ENCODE measurements around the gene SLC25A42. TPM values are rescaled to one million over a fixed set of nuclear protein-coding genes. Genes with fewer than 3 reads are reported as not detected.

SLC25A42 gene
- total RNA-seq, 1 experiment from 2014 or later = 8.1 TPM

- ChIA-PET CTCF (interaction anchor here (1.7 to 4.5 kb wide), 2 partner anchors 54 to 66 kb away, joined by 5 to 18 read pairs; no protein-coding TSS in a partner anchor), POLR2A (no interaction called here)
- Mint-ChIP-seq H3K9me3 (no peaks in the 10 kb centered on the region), H3K4me1 (no peaks in the 10 kb centered on the region), H3K27ac (no peak overlapping the region), H3K4me3 (no peak overlapping the region), H3K27me3 (ENCODE audit: low read depth) (no peaks in the 10 kb centered on the region), H3K36me3 (peaks cover 44% of the 10 kb centered on the region)
- no peak for ATAC-seq
- DNase-seq (ENCODE audit: low spot score) = no peak
- no peak for TF ChIP-seq ZNF281 (CRISPR knock-in tag; IDR thresholded peaks at IDR 0.05)
- no peak for TF ChIP-seq ZNF416 (CRISPR knock-in tag; IDR thresholded peaks at IDR 0.05)
- TF ChIP-seq E2F5 (CRISPR knock-in tag; IDR thresholded peaks at IDR 0.05) = no peak
- TF ChIP-seq SMAD3 (CRISPR knock-in tag; IDR thresholded peaks at IDR 0.05; ENCODE audit: borderline replicate concordance) = no peak
- no peak for TF ChIP-seq NR1H2 (CRISPR knock-in tag; IDR thresholded peaks at IDR 0.05)
- TF ChIP-seq USF1 (CRISPR knock-in tag; IDR thresholded peaks at IDR 0.05) = no peak
- TF ChIP-seq ESRRA (CRISPR knock-in tag; IDR thresholded peaks at IDR 0.05; ENCODE audit: borderline replicate concordance) = no peak
- TF ChIP-seq CREB1 (CRISPR knock-in tag; IDR thresholded peaks at IDR 0.05) = no peak
- no peak for TF ChIP-seq ZNF512 (CRISPR knock-in tag; IDR thresholded peaks at IDR 0.05; ENCODE audit: borderline replicate concordance)
- no peak for TF ChIP-seq ETV6 (CRISPR knock-in tag; IDR thresholded peaks at IDR 0.05)
- TF ChIP-seq ELF4 (CRISPR knock-in tag; IDR thresholded peaks at IDR 0.05; ENCODE audit: low read depth) = no peak
- TF ChIP-seq ZNF396 (CRISPR knock-in tag; IDR thresholded peaks at IDR 0.05; ENCODE audit: borderline replicate concordance) = no peak
- TF ChIP-seq ZNF219 (CRISPR knock-in tag; IDR thresholded peaks at IDR 0.05; ENCODE audit: borderline replicate concordance) = no peak
- no peak for TF ChIP-seq PRRX2 (CRISPR knock-in tag; IDR thresholded peaks at IDR 0.05)
- no peak for TF ChIP-seq FOXJ3 (CRISPR knock-in tag; IDR thresholded peaks at IDR 0.05; ENCODE audit: borderline replicate concordance)
These were observed 13.7 kb upstream of the SLC25A42 start for GRCh38 chr19:19050104-19050503.

- ATAC-seq (no peak), DNase-seq (ENCODE audit: low spot score) (no peak)
- Mint-ChIP-seq H3K4me1 (no peaks in the 10 kb centered on the region), H3K36me3 (peaks cover 47% of the 10 kb centered on the region), H3K4me3 (no peak overlapping the region), H3K27me3 (ENCODE audit: low read depth) (no peaks in the 10 kb centered on the region), H3K9me3 (no peaks in the 10 kb centered on the region), H3K27ac (no peak overlapping the region)
- TF ChIP-seq ESRRA (CRISPR knock-in tag; IDR thresholded peaks at IDR 0.05; ENCODE audit: borderline replicate concordance) (no peak), ATF3 (CRISPR knock-in tag; conservative IDR thresholded peaks at IDR 0.05) (no peak), EMX1 (CRISPR knock-in tag; IDR thresholded peaks at IDR 0.05) (no peak), CREB1 (CRISPR knock-in tag; IDR thresholded peaks at IDR 0.05) (no peak), ZNF263 (CRISPR knock-in tag; IDR thresholded peaks at IDR 0.05; ENCODE audit: low read depth) (no peak), ZMAT4 (CRISPR knock-in tag; IDR thresholded peaks at IDR 0.05) (no peak), CBFB (CRISPR knock-in tag; IDR thresholded peaks at IDR 0.05; ENCODE audit: low read depth) (no peak)
- ChIA-PET CTCF (interaction anchor here (1.1 to 4.5 kb wide), 5 partner anchors 55 to 95 kb away, joined by 4 to 18 read pairs (median 5); no protein-coding TSS in a partner anchor), POLR2A (no interaction called here)
These were observed 13.1 kb upstream of the SLC25A42 start for GRCh38 chr19:19050731-19051130.
